GM18505 (cell line): Measurements from ENCODE around the gene BMP5.

Experiments used
- ATAC-seq: cut with Tn5 transposase; IDR thresholded peaks from one replicate; pipeline ENCODE4 v1.9.1; 2021; ENCODE audit not compliant: unreplicated experiment
- POLR2A ChIP-seq: IDR thresholded peaks from 4 replicates; pipeline ENCODE4 v1.6.1; 2011; ENCODE audit warnings: borderline replicate concordance; ENCODE audit not compliant: insufficient read depth, insufficient read length; ENCODE audit errors: extremely low read depth

BMP5 gene

DNA sequence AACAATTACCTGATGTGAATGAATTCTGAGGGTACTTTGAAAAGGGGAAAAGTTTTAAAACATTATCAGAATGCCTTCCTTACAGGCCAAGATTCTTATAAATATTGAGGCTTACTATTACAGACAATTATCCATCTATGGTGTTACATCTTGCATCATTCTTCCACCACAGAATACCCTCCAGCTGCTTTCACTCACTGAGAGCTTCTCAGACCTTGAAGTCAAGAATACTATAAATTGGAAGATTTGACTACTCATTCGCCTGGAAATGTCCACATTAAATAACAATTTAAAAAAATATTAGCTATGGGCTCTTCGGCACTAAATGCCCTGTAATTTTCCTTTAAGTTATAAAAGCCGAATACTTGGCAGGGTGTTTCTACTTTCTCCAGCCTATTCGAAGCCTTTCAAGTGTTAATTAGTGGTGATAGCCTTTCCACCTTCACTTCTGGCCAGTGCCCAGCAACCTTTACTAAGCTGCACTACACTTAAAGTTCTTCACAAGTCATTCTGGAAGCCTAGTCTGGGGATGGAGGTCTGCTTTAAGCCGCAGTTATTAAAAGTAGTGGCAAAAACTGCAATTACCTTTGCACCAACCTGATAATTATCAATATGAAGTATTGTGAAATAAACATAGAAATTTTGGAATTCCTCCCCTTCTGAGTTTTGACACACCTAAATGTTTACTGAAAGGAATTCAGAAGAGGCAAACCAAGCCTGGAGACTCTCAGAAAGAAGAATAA lies 100.9 kb downstream of the BMP5 start:
- no peak for ATAC-seq
- no peak for TF ChIP-seq POLR2A

DNA sequence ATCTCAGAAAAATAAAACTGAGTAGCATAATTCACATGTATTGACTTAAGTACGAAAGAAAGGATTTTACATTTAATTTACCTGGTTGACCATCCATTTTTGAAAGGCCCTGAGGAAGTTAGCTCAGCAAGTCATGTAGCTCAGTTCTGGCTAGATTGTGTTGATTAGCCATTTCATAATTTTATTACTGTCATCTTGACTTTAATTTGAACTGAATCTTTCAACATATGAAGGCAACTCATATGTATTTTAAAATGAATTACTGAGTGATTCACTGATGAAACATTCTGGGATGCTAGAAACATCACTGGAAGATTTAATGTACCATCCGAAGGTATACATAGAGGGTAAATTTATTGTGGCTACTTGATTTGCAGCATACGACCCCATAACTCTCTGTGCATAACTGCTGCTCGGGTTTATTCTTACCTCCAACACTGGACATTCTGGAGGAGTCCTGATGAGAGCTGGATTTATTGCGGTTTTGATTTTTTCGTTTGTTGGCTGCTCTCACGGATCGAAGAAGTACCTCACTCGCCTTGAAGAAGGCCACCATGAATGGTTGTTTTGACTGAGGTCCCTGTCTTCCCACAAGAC lies 101.7 kb downstream of the BMP5 start:
- ATAC-seq, result no peak
- no peak for TF ChIP-seq POLR2A

DNA sequence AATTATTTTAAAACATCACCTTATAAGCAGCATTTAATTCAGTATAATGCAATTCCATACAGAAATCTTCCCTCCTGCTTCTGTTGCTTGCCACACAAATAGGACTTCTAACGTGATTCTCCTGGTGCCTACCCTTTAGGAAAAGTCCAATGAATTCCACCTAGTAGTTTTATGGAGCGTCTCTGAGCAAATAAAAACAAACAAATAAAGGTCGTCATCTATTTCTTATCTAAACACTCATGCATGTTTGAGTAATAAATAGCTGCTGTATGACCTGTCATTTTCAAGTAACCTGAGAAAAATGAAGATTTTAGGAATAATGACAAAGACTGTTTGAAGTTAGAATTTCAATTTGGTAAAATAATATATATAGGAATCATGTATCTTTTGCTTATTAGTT lies 102.7 kb downstream of the BMP5 start:
- TF ChIP-seq POLR2A, result no peak
- ATAC-seq, result no peak

DNA sequence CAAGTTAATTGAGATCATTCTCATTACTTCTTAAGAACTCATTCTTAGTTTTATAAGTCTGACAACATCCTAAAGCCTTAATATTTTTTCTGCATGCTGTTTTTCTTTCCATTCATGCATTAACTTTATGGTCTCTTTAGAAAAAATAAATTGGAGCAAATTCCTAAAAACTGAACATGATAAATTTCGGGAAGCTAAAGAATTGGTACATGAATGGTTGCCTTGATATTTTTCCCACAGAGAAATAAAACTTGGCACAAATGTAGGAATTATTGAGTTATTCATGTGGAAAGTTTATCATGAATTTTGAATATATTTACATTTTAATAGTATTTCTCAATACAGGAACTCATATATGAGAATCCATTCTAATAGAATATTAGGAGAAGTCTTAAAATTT lies 115.9 kb downstream of the BMP5 start:
- no peak for TF ChIP-seq POLR2A
- no peak for ATAC-seq

DNA sequence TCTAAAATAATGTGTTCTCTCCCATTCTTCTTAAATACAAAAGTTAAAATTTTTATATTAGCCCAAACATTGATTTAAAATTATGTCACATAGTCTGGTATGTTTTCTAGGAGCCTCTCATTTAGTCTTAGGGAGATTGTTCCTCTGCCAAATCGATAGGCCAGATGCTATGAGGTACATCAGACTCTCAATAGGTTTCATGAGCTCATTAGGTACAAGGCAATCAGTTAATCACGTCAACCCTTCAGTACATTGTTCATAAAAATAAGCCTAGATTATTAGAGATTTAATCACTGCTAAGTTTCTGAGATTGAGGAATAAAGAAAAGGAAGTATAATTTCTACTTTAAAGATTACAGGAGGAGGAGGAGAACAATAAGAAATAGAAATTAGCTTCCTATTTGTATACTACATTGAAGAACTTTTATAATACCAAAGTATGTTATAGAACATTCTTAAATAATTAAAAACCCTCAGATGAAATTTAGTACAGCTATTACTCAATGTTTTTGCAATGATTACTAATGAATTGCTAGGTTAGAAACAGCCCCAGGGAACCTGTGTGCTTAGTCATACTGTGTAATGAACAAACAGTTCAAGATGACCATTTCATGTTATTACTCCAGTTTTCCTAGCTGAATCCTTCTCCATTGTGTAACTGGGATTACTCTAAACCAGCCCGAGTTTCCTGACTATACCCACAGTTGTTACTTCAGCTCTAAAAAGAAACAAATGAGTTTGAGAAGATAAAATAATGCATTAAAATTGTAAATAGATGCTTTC lies 117.0 kb downstream of the BMP5 start:
- ATAC-seq, result no peak
- no peak for TF ChIP-seq POLR2A

DNA sequence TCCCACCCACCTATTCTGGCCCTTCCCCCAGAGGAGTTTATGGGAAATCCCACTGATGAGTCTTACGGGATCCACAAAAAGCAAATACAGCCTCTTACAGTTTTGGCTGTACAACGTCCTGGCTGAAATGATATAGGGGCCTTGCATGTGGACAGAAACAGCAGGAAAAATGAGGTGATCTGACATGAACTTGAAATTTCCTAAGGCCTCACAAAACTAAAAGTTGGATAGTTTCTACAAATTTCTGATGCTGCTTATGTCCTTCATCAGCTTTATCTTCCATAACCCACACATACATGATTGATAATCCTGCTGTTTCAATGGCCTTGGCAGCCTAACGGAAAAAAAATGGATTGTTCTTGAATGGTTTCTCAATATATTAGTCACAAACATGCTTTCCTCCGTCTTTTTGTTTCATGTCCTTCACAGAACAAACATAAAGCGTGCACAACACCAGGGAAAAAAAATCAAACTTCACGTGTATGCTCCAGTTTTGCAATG lies 118.8 kb downstream of the BMP5 start:
- TF ChIP-seq POLR2A, result no peak
- ATAC-seq, result no peak

DNA sequence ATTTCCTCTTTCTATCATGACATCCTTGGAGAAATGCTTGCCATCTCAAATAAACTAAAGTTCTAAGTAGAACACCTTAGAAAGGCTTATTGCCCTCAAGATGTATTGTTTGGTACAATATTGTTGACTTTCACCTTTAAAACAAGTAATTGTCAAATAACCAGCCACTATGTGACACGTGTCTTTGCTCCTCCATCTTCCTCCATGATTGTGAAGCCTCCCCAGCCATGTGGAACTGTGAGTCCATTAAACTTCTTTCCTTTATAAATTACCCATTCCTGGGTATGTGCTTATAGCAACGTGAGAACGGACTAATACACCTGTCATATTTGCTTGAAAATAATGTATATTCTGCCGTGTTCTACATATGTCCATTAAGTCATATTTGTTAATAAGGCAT lies 126.5 kb downstream of the BMP5 start:
- ATAC-seq, result no peak
- TF ChIP-seq POLR2A, result no peak

DNA sequence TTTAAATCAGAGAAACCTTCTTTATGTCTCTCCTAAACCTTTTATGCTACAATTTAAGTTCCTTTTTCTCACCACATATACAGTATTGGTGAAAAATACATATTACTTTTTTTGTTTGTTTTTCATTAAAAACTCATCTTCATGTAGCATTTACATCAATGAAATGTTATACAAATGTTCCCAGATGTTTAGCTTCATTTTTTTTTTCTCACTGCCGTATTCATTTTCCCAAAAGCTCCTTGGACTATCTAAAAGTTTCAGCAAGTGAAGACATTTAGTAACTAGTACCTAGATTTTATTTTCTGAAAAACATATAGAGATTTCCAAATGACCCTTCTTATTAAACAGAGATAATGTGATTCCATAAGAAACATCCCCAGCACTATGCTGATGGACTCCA lies 128.9 kb downstream of the BMP5 start:
- TF ChIP-seq POLR2A, result no peak
- ATAC-seq, result no peak

DNA sequence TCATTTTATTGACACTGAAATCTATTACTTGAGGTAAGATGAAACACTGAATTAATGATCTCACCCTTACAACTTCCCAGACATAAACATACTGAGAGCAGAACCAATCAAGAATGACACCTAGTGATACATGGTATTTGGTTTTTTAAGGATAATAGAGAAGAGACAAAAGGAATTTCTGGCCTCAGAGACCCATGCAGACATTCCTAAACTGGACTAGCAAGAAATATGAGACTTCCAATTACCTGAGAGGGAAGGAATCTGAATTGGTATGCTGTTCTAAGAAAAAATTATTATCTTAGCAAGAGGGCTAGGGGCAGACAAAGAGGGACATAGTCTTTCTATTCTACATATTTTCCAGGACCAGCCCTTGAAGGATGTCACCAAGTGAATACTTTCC lies 141.1 kb downstream of the BMP5 start:
- no peak for TF ChIP-seq POLR2A
- no peak for ATAC-seq

DNA sequence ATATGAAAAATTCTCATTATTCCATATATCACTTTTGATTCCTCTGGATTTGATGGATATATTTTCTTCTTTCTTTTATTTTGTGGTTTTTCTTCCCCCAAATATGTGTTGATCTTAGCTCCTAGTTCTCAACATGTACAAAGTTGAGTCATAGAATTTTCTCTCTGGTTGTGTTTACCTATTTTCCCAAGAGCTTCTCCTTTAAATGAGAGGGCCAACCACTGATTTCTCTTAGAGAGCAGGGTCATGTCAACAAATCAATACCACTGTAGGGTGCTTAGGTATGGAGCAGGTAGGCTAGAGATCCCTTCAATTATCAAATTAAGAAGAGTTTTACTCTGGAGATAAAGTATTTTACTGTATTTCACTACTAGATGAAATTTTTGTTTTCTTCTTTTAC lies 145.7 kb downstream of the BMP5 start:
- ATAC-seq, result no peak
- TF ChIP-seq POLR2A, result no peak

DNA sequence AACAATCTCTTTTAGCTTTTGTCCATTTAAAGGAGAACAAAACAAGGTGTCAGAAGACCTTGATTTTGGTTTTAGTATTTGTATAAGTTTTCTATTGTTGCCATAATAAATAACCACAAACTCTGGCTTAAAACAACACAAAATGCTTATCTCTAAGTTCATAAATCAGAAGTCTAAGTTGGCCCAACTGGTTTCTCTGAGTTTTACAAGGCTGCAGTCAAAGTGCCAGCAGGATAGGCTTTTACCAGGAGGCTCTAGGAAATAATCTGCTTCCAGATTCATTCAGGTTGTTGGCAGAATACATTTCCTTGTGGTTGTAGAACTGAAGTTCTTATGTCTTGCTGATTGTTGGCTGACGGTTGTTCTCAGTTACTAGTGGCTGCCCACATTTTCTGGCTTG lies 149.2 kb downstream of the BMP5 start:
- TF ChIP-seq POLR2A, result no peak
- no peak for ATAC-seq

DNA sequence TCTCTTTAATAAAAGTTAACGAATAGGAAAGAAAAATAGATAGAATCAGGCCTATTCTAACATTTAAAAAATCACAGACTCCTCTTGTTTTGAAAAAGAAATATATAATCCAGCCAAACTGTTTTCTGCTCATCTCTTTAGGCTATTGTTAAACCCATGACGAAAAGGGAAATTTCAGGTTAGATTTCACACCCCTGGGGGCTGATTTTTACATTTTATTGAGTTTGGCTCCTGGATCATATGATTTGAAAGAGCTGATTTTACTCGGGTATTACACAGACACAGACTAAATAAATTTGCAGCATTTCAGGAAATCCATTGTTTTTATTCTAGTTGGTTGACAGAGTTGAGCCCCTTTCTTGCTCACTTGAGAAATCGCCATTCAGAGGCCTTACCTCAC lies 160.6 kb downstream of the BMP5 start:
- no peak for ATAC-seq
- no peak for TF ChIP-seq POLR2A

DNA sequence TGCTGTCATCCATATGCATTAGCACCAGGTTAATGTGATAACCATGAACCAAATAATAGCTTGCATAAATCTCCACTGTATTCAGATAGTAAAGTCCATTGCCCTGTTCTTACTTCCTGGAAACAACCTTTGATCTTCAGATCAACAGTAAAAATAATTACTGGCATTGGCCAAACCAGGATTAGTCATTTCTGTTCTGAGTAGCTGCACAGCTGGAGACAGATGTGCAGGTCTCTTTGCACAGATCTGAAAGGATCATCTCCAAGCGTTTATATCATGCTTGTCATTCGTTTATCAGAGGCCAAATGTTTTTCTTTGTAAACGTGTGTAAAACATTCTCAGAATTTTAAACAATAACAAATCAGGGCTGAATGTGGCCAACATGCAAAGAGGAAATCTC lies 162.0 kb downstream of the BMP5 start:
- no peak for ATAC-seq
- no peak for TF ChIP-seq POLR2A

DNA sequence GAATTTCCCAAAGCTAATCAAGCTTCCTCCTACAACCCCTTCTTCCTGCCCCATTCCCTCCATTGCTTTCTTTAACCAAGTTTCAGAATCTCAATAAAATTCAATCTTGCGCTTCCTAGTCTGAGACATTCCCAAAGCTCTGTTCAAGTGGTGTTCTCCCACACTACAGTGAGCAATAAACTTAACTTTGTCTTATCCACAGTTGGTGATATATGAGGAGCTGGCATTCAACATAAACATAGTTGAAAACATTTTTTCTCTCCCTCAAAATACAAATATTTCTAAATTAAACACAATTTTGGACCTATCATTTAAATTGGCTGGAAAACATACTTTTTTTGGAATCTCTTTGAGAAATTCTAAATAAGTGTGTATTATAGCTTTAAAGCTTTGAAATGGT lies 166.7 kb downstream of the BMP5 start:
- no peak for ATAC-seq
- no peak for TF ChIP-seq POLR2A
